Osteocyte (in vitro differentiated cells): ENCODE data around the gene RGS3. TPM values are rescaled to one million over a fixed set of nuclear protein-coding genes. Genes with fewer than 3 reads are reported as not detected.
A peak's percentile ranks its signal among the peaks of the same experiment; 100 is the strongest.

Experiments used
- DNase-seq: peaks from one replicate; pipeline ENCODE4 v3.0.0; 2021; ENCODE audit warnings: mixed read lengths; ENCODE audit not compliant: unreplicated experiment; ENCODE audit errors: extremely low spot score
- H3K27ac Mint-ChIP-seq: one replicate; pipeline ENCODE4 v1.8.0; 2021; ENCODE audit warnings: mild to moderate bottlenecking, mixed read lengths; ENCODE audit not compliant: unreplicated experiment
- H3K27me3 Mint-ChIP-seq: one replicate; pipeline ENCODE4 v1.8.0; 2021; ENCODE audit warnings: mixed read lengths; ENCODE audit not compliant: unreplicated experiment
- H3K36me3 Mint-ChIP-seq: one replicate; pipeline ENCODE4 v1.8.0; 2021; ENCODE audit warnings: mixed read lengths; ENCODE audit not compliant: unreplicated experiment
- H3K4me1 Mint-ChIP-seq: one replicate; pipeline ENCODE4 v1.8.0; 2021; ENCODE audit warnings: mixed read lengths; ENCODE audit not compliant: unreplicated experiment
- H3K4me3 Mint-ChIP-seq: one replicate; pipeline ENCODE4 v1.8.0; 2021; ENCODE audit warnings: mild to moderate bottlenecking, moderate library complexity, mixed read lengths; ENCODE audit not compliant: unreplicated experiment
- H3K9me3 Mint-ChIP-seq: one replicate; pipeline ENCODE4 v1.8.0; 2021; ENCODE audit warnings: mixed read lengths; ENCODE audit not compliant: unreplicated experiment
- total RNA-seq: library from RNA; stranded (reverse); gene quantifications from 2 replicates; pipeline ENCODE4 v1.2.1, GENCODE V29; 2021
- TF ChIP-seq, protein P1 (sequence below): fragments of 200-600 bp; sonication (generic); IDR thresholded peaks from 2 replicates; pipeline ENCODE4 v1.5.0; 2021; ENCODE audit warnings: antibody characterized with exemption, mild to moderate bottlenecking, moderate library complexity

RGS3 gene
- total RNA-seq, 1 donor from 2014 or later, result 67.8 TPM

DNA sequence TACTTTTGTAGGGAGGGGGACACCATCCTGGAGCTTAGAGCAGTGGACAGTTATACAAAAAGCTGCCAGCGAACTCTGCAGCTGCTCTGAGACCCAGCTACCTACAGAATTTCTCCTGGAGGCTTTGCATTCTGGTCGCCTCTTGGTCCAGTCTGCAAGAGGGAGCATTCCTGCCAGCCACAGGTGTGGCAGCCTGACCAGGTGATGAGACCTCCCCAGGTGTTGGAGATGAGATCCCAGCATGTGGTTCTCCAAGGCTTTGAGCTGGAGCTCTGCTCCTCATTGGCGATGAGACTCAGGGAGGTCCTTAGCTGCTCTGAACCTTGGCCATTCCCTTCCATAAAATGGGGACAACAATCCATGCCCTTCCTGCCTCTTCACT lies 69.3 kb downstream of the RGS3 start:
- no peaks in the 10 kb centered on the region for H3K9me3 Mint-ChIP-seq
- TF ChIP-seq, protein P1, sequence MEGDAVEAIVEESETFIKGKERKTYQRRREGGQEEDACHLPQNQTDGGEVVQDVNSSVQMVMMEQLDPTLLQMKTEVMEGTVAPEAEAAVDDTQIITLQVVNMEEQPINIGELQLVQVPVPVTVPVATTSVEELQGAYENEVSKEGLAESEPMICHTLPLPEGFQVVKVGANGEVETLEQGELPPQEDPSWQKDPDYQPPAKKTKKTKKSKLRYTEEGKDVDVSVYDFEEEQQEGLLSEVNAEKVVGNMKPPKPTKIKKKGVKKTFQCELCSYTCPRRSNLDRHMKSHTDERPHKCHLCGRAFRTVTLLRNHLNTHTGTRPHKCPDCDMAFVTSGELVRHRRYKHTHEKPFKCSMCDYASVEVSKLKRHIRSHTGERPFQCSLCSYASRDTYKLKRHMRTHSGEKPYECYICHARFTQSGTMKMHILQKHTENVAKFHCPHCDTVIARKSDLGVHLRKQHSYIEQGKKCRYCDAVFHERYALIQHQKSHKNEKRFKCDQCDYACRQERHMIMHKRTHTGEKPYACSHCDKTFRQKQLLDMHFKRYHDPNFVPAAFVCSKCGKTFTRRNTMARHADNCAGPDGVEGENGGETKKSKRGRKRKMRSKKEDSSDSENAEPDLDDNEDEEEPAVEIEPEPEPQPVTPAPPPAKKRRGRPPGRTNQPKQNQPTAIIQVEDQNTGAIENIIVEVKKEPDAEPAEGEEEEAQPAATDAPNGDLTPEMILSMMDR, result no peak
- H3K36me3 Mint-ChIP-seq, result no peaks in the 10 kb centered on the region

GRCh38 chr9:113533335-113534225 lies 70.1 kb downstream of the RGS3 start:
- H3K9me3 Mint-ChIP-seq, result no peaks in the 10 kb centered on the region
- TF ChIP-seq, protein P1, result no peak
- H3K27me3 Mint-ChIP-seq, result no peaks in the 10 kb centered on the region
- H3K36me3 Mint-ChIP-seq, result no peaks in the 10 kb centered on the region
- H3K27ac Mint-ChIP-seq, result peak overlapping the region; percentile 18
- no peak overlapping the region for H3K4me3 Mint-ChIP-seq
- no peak for DNase-seq
- H3K4me1 Mint-ChIP-seq, result peaks cover 7% of the 10 kb centered on the region

More for the DNA sequence above, 69.3 kb downstream of the RGS3 start:
- peaks cover 7% of the 10 kb centered on the region for H3K4me1 Mint-ChIP-seq
- no peak overlapping the region for H3K27ac Mint-ChIP-seq
- no peaks in the 10 kb centered on the region for H3K27me3 Mint-ChIP-seq
- DNase-seq, result no peak
- H3K4me3 Mint-ChIP-seq, result no peak overlapping the region

DNA sequence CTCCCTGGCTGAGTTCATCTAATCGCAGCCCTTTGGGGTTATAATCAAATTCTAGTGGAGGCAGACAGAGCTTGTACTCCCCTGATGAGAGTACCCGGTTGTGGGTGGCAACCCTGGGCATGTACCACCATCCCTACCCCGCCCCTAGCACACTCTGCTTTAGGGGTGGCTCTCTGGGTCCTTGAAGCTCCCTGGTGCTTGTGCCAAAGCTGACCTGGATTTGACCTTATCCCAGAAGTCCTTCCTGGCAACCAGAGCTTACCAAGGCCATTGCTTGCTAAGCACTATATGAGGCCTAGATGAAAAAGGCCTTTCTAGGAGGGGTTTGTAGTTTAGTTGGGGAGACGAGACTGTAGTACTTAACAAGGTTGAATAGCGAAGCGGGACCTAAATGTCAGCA lies 72.2 kb downstream of the RGS3 start:
- H3K4me1 Mint-ChIP-seq, result peaks cover 7% of the 10 kb centered on the region
- TF ChIP-seq, protein P1, result no peak
- no peaks in the 10 kb centered on the region for H3K36me3 Mint-ChIP-seq
- H3K27ac Mint-ChIP-seq, result no peak overlapping the region
- no peaks in the 10 kb centered on the region for H3K9me3 Mint-ChIP-seq
- H3K27me3 Mint-ChIP-seq, result no peaks in the 10 kb centered on the region
- DNase-seq, result no peak
- H3K4me3 Mint-ChIP-seq, result no peak overlapping the region

DNA sequence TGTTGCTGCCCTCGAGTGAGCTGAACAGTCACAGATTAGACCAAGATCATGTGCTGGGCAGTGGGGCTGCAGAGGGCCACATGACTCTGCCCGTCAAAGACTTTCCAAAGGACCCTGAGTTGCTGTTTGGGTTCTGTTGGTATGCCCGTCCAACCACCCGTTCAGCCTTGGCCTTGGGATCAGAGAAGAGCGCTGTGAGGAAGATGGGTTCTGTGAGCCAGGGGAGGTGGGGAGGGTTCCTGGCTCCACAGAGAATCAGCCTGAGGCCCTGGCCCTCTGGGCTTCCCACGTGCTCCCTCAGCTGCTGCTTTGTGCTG lies 72.6 kb downstream of the RGS3 start:
- Mint-ChIP-seq H3K9me3 (no peaks in the 10 kb centered on the region), H3K27me3 (no peaks in the 10 kb centered on the region), H3K4me3 (no peak overlapping the region), H3K36me3 (no peaks in the 10 kb centered on the region), H3K4me1 (peaks cover 8% of the 10 kb centered on the region), H3K27ac (no peak overlapping the region)
- TF ChIP-seq, protein P1, result no peak
- DNase-seq, result no peak

GRCh38 chr9:113536483-113537228 lies 73.1 kb downstream of the RGS3 start:
- Mint-ChIP-seq H3K36me3 (no peaks in the 10 kb centered on the region), H3K9me3 (no peaks in the 10 kb centered on the region), H3K27ac (no peak overlapping the region), H3K4me3 (no peak overlapping the region), H3K27me3 (no peaks in the 10 kb centered on the region), H3K4me1 (peaks cover 8% of the 10 kb centered on the region)
- TF ChIP-seq, protein P1, result no peak
- no peak for DNase-seq
